GM12874 (cell line): ENCODE measurements around the gene MB.

Source experiments
- TF ChIP-seq, protein P1 (sequence below): IDR thresholded peaks from 2 replicates; pipeline ENCODE4 v1.5.1; 2011; ENCODE audit warnings: low read depth, mild to moderate bottlenecking, control low read depth, low read length, moderate library complexity; ENCODE audit not compliant: insufficient read depth

Gene MB

DNA sequence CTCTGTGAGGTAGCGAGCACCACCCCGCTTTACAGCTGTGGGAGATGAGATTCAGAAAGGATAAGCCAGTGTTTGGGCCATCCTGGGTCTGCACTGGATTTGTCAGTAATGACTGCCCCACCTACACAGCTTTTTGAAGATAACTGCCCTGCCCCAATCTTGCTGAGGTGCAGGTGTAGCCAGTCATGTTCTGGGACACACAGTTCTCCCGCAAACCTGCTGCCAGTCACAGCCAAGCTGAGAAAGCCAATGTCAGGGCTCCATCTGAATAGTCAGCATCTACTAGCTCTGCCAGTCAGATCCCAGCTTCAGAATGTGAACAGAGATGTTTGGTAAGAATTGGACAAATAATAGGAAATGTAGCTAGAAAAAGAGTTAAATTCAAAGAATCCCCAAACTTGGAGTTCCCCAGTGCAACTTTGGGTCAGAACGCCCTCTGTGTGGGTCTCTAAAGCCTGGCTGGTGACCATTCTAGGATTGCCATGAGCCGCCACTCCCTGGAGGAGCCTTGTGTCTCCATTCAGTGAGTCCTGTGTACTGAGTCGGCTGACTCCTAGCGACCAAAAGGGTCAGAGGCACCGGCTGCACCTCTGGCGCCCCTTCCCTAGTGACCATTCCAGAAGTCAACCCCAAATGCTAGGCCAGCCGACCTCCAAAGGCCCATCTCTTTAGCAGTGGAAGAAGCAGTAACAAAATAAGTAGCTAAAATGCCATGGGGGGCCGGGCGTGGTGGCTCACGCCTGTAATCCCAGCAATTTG lies 2.4 kb upstream of the MB start:
- TF ChIP-seq, protein P1, sequence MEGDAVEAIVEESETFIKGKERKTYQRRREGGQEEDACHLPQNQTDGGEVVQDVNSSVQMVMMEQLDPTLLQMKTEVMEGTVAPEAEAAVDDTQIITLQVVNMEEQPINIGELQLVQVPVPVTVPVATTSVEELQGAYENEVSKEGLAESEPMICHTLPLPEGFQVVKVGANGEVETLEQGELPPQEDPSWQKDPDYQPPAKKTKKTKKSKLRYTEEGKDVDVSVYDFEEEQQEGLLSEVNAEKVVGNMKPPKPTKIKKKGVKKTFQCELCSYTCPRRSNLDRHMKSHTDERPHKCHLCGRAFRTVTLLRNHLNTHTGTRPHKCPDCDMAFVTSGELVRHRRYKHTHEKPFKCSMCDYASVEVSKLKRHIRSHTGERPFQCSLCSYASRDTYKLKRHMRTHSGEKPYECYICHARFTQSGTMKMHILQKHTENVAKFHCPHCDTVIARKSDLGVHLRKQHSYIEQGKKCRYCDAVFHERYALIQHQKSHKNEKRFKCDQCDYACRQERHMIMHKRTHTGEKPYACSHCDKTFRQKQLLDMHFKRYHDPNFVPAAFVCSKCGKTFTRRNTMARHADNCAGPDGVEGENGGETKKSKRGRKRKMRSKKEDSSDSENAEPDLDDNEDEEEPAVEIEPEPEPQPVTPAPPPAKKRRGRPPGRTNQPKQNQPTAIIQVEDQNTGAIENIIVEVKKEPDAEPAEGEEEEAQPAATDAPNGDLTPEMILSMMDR = no peak

DNA sequence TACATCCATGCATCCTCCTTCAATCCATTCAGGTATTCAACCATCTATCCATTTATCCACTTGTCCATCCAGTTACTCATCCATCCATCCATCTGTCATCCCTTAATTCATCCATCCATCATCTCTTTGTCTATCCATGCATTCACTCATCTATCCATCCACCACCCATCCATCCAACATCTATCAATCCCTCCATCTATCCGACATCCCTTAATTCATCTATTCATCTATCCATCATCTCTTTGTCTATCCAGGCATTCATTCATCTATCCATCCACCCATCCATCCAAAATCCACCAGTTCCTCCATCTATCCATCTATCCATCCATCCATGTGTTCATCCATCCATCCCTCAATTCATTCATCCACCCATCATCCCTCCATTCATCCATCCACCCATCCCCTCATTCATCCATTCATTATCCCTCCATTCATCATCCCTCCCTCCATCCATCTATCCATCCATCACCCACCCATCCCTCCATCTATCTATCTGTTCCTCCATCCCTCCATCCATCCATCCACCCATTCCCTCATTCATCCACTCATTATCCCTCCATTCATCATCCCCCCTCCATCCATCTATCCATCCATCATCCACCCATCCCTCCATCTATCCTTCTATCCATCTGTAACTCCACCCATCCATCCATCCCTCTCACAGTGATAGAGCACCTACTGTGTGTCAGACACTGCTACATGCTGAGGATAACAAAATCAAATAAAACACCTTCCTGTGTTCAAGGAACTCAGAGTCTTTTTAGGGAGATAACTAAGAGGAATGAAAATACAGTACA lies 1.5 kb upstream of the MB start:
- TF ChIP-seq, protein P1 = no peak

DNA sequence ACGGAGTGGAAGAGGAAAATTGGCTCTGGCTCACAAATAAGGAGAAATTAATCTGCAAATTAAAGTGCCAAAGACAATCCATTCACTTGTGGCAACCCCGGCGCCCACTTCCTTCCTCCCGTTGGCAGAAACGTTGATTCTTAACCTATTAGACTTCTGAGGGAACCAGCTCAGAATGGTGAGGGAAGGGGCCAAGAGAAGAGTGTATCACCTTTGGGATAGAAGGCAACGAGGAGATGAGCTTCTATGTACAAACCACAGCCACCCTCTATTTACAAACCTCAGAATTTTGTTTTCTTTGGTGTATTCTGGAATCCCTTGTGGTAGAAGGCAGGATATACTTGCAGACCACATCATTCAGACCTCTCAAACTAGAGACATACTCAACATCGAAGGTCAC lies 1.1 kb downstream of the MB start:
- TF ChIP-seq, protein P1 = no peak

DNA sequence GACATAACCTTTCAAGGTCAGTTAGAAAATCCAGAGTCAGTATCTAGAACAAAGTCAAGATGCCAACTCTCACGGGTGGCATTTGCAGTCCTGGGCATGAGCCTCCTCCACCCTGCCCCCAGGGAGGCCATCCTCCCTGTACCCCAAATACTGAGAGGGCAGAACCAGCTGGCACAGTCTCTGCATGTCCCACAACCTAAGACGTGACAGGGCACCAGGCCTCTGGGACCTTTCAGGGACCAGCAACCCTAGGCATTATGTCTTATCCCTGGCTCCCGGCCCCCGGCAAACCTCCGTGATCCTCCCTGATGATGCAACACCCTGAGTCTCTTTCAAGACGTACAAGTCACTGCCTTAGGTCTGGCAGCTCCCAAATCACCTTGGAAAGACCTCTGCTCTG lies 2.0 kb downstream of the MB start:
- TF ChIP-seq, protein P1 = no peak

DNA sequence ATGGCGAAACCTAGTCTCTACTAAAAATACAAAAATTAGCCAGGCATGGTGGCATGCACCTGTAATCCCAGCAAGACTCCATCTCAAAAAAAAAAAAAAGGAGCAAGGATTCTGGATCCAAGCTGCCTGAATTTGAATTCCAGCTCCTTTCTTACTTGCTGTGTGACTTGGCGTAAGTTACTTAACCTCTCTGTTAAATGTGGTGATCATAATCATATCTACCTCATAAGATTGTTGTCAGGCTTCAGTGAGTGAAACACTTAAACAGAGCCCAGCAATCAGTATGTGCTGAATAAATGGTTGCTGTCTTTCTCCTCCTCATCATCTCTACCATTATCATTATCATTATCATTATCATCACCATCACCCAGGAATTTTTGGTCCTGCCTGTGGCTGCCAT lies 2.7 kb downstream of the MB start:
- TF ChIP-seq, protein P1 = no peak

DNA sequence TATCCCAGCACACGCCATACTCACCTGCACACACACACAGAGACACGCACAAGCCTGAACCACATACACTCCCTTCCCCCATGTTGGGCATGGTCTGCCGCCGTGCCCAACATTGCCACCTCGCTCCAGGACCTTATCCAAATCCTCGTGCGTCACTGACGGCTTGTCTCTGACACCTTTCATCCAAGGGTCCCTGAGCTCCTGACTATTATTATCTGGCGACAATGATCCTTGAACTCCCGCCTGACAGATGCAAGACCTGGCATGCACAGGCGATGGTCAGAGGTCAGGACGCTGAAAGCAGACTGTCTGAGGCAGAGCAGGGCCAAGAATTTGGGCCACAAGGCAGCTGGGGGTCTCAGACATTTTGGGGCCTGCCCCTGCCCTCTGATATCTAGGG lies 4.2 kb downstream of the MB start:
- TF ChIP-seq, protein P1 = no peak

DNA sequence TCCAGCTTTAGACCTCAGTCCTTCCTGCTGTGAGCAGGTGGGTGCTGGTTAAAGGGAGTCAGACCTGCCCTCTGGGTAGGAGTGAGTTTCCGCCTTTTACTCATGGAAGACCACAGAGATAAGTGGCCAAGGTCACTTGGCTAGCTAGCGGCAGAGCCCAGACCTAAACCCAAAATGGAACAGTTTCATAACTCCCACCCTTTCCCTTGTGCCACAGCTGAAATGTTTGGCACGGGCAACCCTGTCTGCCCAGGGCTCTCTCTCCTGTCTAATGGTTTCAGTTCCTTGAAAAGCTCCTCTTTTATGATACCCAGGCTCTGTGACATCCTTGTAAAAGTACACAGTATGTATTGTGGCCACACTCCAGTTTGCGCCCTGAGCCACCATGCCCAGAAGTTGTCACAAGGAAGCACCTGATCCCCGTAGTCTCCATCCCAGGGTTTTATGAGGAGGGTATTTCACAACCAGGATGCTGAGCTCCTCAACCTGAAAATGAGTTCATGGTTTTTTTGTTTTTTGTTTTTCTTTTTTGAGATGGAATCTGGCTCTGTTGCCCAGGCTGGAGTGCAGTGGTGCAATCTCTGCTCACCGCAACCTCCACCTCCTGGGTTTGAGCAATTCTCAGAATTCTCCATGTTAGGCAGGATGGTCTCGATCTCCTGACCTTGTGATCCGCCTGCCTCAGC lies 5.1 kb downstream of the MB start:
- TF ChIP-seq, protein P1 = no peak
